GM18909 (cell line): ENCODE data around the gene ZBTB25.

ENCODE experiments used
- ATAC-seq: cut with Tn5 transposase; IDR thresholded peaks from one replicate; pipeline ENCODE4 v1.9.1; 2021; ENCODE audit warnings: mild to moderate bottlenecking; ENCODE audit not compliant: unreplicated experiment, poor library complexity

ZBTB25 gene

DNA sequence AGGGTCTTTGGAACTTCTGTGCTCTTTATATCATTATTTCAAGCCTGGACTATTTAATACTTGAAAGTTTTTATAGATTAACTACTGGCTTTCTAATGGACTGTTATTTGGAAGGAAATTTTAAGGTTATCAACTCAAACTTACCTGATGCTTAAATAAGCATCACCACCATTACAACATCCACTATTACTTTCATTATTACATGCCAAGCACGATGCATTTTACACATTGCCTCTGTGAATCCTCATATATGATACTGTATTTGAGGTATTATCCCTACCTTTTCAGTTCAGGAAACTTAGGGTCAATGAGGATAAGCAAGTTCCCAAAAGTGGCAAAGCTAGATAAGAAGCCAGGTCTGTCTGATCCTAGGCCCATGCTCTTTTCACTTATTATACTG, 13.3 kb upstream of the ZBTB25 start:
- ATAC-seq: no peak

DNA sequence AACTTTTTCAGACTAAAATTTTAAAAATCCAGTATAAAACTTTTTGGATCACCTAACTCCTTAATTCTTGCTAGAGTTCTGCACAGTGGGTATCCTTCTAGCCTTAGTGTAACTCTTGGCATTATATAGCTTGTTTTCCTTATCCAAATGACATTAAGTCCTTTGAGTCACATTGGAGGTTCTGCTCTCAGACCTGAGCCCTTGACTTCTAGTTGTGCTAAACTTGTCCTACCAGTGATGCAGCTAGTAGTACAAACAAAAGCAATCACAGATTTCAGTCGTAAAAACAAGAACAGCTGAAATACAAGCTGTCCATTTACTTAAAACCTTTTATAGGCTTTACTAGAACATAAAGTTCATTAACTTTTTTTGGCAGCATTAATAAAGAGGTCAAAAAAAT, 11.4 kb upstream of the ZBTB25 start:
- ATAC-seq: no peak

DNA sequence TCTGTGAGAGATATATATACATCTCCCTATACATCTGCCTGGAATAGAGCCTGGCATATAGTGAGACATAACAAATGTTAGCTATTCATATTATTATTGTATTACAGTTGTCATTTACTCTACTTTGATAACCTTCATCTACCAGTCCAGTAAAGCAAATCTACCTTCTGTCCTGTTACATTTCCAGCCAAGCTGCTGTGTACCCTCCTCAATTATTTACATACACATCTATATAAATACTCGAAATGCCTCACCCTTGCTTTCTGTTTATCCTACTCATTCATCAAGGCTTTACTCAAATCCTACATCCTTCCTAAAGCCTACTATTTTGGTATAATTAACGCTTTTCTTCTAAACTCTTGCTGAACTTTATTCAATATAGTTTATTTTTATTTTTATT, 9.6 kb upstream of the ZBTB25 start:
- ATAC-seq: no peak

DNA sequence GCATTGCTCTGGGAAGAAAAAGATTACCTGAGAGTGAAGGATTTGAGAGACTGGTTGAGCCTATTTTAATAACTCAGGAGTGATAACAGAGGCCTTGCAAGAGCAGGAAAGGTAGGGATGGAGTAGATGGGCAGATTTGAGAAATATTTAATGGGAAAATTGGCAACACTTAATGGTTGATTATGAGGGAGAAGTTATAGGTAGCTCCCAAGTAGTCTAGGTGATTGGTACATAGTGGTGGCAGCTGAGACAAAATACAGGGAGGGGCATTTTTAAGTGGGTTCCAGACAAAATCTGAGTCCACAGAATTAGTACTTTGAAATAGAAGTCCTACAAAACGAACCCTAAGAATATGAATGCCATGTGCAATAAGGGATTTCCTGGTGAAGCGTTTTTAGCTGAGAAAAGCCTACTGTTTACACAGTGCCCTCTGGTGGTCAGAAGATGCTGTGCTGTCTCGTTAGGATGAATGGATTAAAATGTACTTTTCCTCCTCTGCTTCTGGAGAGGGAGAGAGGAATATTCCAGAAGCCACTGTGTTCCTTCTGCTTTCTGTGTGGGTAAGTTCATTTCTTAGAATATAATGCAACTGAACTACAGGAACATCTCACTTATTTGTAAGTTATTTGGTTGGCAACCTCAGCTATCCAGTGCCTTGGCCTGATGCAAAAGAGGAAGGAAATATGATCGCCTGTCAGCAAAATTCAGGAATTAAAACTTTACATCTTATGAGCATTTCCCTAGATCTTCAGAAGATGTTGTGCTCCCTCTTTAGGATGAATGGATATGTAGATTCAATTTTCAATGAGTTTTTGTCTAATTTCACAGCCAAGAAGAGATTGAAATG, 7.4 kb upstream of the ZBTB25 start:
- ATAC-seq: no peak

DNA sequence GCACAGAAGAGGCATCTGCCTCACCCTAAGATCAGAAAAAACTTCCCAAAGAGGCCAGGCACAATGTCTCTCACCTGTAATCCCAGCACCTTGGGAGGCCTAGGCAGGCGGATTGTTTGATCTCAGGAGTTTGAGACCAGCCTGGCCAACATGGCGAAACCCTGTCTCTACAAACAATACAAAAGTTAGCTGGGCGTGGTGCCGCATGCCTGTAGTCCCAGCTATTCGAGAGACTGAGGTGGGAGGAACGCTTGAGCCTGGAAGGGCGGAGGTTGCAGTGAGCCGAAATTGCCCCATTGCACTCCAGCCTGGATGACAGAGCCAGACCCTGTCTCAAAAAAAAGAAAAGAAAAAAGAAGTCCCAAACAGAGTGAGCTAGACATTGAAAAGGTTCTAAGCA, 5.4 kb upstream of the ZBTB25 start:
- no peak for ATAC-seq

DNA sequence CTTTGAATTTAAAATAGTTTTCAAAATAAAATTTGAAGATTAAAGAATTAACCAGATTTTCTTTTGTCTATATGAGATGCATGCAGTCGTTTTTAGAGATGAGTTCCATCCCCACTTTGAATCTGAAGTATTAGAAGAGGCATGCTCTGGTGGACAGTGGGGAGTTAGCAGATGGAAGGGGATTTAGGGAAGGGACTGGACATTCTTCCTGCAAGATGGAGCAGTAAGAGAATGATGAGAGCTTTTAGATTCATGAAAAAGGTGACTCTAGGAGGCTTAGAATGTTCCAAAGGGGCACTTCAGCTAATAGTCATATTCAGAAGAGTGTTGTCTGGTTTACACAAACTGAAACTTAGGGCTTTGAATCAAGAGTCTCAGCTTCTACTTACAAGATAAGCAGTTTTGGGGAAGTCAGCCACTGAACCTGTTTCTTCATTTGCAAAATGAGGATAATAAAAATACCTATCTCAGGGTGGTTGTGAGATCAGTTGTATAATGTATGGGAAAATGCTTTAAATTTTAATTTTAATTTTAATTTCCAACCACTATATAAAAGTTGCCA, 4.7 kb upstream of the ZBTB25 start:
- ATAC-seq: no peak

DNA sequence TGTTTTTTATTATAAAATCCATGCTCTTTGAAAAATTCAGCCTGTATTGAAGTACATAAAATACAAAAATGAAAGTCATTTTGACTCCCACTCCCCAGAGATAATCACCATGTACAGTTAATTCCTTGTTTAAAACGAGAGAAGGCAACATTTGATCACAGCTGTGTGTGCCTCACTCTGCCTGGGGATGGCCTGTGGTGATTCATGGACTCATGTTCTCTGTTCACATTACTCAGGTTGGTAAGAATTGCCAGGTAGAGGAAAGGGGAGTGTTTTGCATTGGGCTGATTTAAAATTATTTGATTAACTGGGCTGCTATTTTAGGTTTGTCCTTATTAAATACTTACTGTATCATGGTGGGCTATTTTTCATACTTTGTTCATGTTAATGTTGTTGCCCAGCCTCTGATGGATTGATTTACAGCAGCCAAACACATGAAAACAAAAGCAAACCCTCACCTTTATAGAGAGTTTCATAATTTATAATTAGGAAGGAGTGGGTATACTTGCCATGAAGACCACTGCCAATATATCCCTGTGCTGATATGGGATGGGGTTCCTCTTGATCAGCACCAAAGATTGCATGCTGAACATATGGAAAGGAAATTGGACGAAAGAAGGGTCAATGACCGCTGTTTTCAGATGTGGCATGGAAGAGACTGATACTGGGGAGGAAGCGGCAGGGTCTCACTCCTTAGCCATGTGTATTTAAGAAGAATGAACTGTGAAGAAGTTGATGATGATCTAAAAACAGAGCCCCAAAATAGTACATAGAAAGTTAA, 3.9 kb upstream of the ZBTB25 start:
- no peak for ATAC-seq

DNA sequence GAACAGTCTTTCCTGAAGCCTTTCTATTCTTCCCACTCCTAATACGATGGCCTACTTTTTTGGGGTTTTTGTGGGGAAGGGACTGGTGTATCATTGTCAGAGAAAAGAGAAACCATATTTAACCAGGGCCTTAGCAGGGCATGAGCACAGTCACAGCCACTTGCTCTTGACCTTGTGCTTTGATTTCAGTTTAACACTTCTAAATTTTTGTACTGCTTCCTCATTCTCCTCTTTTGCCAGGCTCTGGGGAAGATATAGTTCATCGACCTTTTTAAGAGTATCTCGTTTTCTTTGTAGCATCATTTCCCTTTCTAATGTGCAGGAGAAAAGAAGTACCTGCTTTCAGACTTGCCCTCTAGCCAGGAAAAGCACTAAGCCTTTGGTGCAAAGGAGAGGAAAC, 3.1 kb upstream of the ZBTB25 start:
- ATAC-seq: no peak

DNA sequence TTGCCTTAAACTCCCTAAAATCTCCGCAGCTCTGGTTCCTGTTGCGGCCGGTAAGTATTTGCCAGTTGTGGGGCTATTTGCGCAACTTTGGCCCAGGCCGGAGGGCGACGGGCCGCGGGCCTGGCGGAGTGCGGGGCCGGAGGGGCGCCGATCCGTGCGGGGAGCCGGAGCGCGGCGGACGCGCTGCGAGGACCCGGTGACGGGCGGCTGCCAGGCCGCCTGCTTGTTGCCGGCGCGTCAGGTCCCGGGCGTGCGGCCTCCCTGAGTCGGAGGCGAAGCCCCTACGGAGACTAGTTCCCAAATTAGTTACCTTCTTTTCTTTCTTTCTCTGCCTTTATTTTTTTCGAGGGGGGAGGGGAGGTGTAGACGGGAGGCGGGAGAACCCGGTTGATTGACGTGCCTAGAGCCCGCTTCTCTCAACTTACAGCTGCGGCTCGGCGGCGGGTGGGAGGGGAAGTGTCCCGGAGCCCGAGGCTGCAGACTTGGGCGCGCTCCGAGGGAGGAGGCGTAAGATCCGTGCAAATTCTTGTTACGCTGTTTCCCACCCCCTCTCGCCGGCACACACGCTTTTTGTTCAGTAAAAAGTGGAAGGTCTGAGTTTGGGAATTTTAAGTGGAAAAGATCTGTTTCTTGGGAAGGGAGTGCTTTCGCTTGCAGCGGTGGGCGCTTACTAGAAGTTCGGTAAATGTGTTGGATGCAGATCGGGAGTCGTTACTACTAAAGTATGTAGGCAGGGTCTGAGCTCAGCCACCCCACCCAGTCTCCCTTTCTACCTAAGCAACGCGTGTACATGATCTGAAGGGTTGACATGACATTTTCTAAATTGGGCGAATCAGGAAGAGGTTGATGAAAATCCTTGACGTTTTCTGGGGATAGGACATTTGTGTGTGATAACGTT, 1.5 kb upstream of the ZBTB25 start:
- ATAC-seq: peak; percentile 28

DNA sequence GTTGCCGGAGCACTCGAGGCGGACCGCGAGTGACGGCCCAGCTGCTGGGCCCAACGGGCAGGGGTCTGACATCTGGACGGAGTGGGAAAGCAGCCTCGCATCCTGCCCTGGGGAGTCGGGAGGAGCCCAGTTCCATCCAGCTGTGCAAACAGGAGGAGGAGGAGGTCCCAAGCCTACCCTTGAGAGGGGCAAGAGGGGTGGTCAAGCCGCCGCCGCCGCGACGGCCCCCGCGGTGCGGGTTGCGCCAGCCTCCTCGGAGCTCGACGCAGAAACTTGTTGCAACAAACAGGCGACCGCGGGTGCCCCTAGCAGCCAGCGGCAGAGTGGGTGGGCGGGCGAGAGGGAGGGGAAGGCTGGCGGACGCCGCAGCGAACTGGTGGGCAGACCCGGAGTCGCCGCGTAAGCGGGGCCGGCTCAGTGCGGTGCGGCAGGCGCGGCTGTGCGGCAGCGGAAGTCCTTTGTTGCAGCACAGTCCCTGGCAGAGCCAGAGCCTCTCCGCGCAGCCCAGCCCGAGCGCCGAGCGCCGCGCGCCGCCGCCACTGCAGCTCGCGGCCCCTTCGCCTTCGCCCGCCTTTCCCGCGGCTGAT, 765 bp upstream of the ZBTB25 start, which contains the start of gene ZBTB1:
Gene ZBTB1 (plus strand): TSS at position 461 of the 587 bp plus-strand sequence. CDS start 16,735 bp downstream, outside the sequence.
- ATAC-seq: peak; percentile 25

DNA sequence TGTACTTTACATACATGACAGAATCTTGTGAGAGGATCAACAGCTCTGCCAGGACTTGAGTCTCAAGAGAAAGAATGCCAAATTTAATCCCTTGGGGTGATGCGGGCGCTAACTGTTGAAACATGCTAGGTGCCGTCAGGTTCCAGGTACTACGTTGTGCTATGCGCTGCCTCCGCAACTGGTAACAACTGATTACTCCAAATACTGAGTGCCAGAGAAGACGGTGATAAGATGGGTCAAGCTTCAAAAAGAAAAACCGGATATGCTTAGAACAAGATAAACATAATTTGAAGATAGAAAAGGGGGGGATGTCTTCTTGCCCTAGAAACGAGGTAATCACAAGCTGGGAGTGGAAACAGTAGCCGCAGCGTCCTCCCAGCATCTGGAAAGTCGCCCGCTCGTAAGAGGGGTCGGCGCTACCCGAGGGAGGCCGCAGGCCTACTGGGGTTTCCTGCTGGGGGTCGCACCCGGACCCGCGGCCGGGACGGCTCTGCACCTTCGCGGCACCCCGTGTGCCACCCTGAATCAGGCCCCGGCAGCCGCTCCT, 678 bp downstream of the ZBTB25 start:
- no peak for ATAC-seq

DNA sequence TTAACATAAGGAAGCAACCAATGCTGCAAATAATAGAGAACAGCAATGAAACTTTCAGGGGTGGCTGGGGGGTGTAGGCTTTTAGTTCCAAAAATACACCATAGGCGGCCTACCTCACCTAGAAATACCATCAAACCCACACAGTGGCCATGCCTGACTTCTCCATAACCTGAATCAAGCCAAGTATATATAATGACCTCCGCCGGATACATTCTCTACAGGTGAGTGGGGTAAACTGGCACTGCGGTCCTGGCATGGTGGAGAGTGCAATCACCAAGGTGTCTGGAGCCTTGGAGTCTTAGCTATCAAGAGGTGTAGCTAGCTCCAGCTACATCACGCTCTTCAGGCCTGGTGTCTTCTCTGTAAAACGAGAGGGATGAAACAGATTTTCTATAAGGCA, 1.2 kb downstream of the ZBTB25 start:
- ATAC-seq: no peak

DNA sequence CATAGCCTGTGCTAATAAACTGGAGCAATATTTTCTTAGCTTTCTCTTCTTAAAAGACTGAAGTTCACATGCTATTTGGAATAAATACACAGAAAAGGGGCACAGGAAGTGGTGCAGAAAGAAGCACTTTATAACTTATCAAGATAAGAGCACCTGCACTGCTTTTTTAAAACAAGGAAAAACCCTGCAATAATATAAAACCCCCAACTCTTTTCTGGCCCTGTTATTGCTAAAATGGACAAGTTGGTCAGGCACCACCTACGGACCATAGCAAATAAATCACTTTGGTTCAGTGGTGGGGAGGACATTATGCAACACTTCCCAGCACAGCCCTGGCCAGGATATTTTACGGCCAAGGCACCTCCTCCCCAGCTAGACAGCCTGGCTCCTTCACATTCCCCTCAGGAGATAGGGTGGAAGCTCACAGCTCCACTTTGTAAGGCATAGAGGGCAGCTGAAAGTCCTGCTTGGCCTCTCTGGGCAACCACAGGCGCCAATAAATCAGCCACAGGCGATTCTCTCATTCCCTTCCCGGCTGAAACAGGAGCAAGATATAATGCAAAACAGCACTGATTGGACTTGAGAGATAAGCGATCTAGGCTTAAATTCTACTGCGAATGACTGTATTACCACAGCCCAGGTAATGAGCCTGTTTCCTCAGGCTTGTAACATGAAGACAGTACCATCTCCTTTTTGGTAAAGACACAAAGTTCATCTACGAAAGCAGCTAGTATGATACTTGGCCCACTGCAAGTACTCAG, 2.0 kb downstream of the ZBTB25 start:
- no peak for ATAC-seq

DNA sequence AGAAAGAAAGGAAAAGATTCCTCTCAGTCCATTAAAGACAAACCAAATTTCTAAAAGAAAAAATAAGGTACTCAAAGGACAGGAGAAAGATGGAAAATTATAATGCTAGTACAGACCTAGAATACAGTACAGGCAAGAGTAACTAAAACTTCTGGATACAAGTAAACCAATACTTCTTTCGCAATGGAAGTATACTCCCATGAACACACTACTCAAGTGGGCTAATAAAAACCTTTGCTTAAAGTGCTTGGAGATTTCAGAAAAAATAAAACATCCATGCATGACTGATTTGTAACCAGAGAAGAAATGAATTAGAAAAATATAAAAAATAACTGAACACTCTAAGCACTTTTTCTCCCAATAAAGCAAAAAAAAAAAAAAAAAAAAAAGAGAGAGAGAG, 3.5 kb downstream of the ZBTB25 start:
- no peak for ATAC-seq

DNA sequence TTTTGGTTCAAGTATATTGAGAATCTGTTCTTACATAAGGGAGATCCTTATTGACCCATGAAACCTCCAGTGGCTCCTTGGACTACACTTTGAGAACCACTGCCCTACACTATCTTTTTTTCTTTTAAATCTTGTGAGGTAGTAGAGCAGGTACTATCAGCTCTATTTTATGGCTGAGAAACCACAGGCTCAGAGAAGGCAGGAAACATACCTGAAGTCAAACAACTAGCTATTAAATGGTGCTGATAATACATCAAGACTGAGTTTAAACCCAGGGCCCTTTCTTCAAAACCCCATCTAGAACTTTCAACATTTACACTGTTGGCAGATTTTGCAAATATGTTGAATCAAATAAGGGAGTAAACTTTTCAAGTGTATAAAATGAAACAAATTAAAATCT, 6.9 kb downstream of the ZBTB25 start:
- no peak for ATAC-seq

DNA sequence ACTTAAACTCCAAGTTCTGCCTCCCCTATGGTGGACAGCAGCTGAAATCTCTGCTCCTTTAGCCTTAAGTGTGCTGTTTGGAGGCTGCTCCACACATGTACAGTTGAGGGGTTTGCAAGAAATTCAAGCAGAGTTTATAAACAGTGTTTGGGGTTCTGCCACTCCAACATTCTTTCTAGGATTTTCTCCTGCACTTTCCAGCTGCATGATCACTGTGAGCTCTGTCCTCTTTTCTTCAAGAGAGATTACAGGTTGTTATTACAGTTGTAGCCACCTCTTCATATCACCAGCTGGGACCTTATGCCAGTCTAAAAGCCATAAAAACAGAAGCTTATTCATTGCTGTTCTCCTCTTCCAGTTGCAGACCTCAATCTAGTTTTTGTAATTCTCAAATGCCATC, 8.4 kb downstream of the ZBTB25 start:
- ATAC-seq: no peak

DNA sequence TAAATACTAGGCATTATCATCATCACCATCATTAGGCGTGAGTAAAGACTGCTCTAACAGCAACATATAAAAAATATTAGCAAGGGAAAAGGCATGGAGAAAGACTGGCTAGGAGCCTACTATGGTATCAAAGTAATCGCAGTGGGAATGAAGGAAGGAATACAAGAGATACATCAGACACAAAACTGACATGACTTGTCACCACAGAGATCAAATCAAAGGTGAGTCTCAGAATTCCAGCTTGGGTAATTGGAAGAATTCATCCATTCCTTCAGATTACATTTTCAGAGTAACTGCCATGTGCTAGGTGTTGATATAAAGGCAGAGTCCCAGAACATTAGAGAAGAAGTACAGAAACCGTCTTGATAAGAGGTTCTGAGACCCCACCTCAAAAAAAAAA, 10.2 kb downstream of the ZBTB25 start:
- no peak for ATAC-seq

DNA sequence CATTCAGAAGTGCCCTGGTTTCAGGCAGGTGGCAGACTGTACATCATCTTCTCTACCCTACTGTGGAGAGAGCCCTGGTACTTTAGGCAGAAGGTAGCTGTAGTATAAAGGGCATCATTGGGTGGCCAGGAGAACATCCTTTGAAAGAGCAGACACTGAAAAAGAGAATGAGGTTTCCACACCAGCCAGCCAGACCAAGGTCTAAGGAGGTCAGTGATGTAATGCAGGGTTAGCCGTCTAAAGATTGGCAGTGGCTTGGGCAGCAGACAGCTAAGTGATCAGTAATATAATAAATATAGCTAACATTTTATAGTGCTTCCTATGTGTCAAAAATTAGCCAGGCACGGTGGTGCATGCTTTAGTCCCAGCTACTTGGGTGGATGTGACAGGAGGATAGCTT, 12.0 kb downstream of the ZBTB25 start:
- ATAC-seq: no peak

DNA sequence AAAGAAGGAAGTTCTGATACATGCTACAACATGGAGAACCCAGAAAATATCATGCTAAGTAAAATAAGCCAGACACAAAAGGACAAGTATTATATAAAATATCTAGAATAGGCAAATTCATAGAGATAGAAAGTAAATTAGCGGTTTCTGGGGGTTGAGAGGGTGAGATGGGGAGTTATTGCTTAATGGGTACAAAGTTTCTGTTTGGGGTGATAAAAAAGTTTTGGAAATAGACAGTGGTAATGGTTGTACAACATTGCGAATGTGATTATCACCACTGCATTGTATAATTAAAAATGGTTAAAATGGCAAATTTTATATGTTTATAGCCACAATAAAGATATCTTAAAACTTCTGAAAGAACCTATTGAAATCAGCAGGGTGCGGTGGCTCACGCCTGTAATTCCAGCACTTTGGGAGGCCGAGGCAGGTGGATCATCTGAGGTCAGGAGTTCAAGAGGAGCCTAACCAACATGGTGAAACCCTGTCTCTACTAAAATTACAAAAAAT, 15.0 kb downstream of the ZBTB25 start:
- ATAC-seq: no peak
